NCI-H2081 (cell line): Measurements from ENCODE around the gene MICAL3.
"Not testable (repeated sequence)": the region's sequence is repeated elsewhere in the genome, so short reads cannot be mapped to it uniquely, and the experiment has no call there.

Experiments
- DNase-seq, 2 experiments: peaks; one replicate each; lab custom pipeline; 2025; lab: John Stamatoyannopoulos, UW

Gene MICAL3

DNA sequence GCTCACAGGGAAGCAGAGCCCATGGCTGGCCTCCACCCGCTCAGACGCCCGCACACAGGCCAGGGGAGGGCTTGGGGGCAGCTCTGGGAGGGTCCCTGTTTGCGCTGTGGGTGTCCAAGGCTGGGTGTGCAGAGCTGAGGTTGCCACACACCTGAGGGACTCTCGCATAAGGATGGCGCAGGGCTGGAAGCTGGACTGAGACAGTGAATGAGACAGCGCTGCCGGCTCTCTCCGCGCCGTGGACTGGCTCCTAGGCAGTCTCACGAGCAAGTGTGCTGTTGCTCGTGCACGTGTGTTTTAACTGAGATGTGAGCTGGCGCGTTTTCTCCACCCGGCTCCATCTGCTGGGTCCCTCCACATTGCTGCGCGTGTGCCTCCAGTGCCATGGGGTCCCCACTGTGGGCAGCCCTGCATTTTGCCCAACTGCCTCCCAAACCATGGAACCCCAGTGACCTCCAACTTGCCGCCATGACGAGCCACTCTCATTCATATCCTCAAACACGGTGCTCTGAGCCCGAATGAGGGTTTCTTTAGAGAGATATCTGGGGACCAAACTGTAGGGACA is 245.9 kb downstream of the MICAL3 start:
- no peak for DNase-seq

DNA sequence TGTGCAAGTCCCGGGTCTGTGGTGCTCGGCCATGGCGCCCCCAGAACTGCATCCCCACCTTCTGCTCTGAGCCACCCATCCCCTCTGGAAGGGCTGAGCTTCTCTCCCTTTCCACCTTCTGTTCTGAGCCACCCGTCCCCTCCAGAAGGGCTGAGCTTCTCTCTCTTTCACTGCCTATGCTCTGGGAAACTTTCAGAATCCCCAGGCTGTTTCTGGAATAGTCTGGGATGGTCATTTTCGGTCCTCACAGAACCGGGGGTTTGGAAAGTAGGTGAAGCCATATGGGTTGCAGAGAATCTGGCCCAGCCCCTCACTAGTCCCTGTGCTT is 246.7 kb downstream of the MICAL3 start:
- no peak for DNase-seq

DNA sequence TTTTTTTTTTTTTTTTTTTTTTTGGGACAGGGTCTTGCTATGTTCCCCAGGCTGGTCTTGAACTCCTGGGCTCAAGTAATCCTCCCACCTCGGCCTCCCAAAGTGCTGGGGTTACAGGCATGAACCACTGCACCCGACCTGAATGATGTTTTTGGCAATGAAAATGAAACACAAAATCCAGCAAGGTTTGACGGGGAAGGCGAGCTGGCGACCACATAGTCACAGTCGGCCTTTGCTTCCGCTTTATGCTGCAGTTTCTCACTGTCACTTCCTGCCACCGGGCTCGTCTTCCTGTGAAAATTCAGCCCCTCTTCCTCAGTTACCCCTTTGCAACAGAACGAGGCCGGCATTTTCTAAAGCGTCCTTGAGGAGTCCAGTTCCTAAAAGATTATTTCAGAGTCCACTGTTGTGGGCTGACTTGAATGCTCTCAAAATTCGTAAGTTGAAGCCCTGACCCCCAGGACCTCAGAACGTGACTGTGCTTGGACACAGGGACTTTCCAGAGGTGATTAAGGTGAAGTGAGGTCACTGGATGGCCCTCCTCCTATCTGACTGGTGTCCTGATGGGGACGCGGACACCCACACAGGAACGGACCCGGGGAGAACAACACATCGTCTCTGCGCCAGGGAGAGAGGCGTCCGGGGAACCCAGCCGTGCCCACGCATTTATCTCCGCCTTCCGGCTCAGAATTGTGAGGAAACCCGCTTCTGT is 247.2 kb downstream of the MICAL3 start:
- DNase-seq = no peak

DNA sequence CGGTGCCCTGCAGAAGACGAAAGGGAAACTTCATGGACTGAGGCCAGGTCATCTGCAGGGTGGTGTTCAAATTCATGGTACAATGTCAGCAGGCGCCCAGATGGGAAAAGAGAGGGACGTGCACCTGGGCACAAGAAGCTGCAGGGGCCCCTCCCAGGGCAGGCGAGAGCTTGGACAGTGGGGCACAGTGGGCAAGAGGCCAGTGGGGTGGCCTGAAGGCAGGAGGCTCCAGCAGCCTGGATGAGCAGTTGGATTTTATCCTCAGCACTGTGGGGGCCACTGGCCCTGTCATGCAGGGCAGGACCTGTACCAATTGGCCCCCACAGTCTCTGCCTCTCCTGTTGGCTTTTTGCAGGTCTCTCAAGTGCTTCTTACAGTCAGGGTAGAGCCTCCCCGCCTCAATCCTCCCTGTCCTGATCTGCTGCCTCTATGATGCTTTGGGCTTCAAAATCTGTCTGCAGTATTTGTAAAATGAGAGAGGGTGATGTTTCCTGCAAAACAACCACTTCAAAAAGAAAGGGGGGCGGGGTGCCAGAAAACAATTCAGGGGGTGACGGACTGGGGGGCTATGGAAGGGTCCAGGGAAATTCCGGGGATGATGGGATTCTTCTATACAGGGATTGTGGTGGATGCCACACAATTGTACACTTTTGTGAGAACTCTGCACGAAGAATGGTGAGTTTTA is 248.4 kb downstream of the MICAL3 start:
- DNase-seq = no peak

DNA sequence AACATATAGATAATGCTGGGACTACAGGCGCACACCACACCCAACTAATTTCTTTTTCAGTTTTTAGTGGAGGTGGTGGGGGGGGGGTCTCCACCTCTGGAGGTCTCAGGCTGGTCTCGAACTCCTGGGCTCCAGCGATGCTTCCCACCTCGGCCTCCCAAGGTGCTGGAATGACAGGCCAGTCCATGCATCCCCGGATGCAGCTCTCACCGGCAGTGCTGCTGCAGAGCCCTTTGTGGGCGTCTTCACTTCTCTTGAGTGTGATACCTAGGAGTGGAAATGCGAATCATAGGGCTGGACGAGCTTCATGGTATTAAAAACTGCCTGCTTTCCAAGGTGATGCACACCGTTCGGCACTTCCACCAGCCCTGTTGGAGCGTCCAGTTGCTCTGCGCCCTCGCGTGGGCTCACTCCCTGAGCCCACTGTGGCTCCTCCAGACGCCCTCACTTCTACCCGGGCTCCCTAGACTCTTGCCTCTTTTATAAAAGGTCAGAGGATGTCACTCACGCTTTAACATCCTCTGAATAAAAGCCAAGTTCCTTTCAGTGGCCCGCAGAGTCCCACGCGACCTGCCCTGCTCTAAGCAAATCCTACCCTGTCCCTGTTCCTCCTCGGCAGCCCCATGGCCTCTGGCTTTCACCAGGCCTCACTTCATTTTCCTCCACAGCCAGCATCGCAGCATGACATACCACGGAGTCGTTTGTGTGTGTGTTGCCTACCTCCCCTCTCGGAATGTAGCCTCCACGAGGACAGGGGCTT is 249.3 kb downstream of the MICAL3 start:
- no peak for DNase-seq

DNA sequence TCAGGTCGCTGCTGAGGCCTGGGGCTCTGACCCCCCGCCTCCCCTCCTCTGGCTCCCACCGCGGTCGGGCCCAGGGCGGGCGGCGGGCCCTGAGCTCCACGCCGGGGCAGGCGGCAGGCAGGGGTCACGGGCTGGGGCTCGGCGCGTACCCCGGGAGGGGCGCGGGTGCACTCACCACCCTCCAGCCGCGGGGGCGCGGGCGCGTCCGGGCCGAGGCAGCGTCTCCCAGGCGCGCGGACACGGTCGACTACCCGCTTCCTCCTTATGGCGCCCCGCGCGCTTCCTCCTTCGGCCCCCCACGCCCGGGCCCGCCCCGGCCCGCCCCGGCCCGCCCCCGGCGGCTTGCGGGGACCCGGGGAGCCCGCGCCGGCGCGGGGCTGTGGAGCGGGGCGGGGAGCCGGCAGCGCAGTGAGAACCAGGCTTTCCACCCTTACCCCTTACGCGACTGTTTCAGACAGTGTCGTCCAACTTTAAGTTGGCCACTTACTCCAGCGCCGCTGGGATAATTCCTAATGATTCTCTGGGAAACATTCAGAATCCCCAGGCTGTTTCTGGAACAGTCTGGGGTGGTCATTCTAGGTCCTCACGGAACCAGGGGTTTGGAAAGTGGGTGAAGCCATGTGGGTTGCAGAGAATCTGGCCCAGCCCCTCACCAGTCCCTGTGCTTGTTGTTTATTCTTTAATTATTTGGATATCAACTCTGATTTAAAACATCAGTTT is 250.0 kb downstream of the MICAL3 start, which contains the start of gene BID:
Gene BID (minus strand): TSS at position 264 of the 720 bp plus-strand sequence. CDS start 24,353 bp downstream, outside the sequence.
- DNase-seq = peak; percentile 26 to 39

DNA sequence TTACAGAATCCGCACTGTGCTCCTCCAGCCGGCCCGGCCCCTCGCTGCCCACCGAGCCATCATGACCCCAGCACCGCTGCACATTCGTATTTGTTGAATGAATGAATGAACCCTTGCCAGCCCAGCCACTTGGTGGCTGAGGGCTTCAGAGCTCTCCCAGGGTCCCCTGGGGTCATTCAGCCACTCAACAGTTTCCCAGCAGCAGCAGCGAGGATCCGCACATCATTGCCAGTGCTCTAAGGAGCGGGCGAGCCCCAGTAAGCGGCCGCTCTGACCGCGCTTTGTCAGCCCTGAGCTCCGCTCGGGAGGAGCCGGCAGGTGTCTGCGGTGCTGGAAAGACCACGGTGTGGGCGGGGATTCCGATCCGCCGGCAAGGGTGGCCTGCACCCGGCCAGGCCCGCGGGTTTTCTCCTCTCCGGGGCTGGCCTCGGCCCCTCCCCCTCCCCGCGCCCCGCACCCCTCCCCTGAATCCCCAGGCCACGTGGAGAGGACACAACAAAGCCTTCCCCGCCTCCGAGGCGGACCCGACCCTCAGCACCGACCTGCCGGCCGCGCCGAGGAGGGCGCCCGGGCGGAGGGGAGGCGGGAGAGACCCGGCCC is 250.7 kb downstream of the MICAL3 start:
- DNase-seq = peak; percentile 56 to 65

DNA sequence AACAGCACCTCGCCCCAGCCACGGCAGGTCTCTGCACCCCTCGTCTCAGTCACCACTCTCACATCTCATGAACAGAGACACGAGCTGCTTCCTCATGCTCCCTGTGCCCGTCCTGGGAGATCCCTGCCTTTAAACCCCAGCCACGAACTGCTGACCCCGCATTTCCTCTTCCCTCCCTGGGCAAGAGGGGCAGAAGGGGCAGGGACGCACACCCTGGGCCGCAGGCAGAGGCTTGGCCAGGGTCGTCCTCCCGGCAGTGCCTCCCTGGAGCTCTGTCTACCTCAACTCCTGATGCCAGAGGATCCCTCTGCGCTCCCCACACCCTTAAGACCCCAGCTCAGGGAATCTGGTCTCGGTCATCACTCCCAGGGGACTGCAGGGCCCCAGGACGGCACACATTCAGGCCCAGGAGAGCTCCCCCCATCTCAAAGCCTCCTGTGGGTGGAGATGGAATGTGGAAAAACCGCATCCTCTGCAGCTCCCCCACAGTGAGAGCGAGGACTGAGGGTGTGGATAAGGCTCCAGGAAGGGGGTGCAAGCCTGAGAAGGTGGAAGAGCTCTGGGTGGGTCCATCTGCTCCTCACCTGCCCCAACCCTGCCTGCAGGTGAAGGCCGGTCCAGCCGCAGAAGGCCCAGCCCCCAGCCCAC is 251.3 kb downstream of the MICAL3 start:
- no peak for DNase-seq

DNA sequence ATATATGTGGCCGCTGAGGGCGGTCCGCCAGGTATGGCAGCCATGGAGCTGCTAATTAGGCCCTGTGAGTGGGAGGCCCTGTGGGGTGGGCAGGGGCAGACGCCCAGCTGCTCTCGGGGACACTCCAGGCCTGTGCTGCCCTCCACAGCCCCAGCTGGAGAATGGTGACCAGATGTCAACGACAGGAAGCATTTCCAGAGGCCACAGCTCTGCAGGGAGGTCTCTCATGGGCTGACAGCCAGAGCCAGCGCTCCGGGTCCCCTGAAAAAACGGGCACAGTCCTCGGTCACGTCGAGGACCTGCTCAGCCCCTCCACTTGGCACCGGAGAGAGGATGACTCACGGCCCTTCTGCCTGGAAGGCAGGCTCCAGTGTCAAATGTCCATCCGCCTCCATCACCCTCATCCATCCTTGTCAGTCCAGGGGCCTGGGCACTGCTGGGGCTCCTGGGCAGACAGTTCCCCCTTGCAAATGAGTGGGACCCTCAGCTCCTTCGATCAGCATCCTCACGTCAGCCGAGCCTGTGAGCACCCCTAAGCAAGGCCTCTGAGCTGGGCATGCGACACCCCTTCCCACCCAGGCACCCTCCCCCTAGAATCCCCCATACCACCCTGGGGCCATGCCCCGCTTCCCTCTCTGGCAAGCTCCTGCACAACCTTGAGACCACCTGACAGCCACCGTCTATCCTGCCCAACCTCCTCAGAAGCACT is 252.0 kb downstream of the MICAL3 start:
- no peak for DNase-seq

DNA sequence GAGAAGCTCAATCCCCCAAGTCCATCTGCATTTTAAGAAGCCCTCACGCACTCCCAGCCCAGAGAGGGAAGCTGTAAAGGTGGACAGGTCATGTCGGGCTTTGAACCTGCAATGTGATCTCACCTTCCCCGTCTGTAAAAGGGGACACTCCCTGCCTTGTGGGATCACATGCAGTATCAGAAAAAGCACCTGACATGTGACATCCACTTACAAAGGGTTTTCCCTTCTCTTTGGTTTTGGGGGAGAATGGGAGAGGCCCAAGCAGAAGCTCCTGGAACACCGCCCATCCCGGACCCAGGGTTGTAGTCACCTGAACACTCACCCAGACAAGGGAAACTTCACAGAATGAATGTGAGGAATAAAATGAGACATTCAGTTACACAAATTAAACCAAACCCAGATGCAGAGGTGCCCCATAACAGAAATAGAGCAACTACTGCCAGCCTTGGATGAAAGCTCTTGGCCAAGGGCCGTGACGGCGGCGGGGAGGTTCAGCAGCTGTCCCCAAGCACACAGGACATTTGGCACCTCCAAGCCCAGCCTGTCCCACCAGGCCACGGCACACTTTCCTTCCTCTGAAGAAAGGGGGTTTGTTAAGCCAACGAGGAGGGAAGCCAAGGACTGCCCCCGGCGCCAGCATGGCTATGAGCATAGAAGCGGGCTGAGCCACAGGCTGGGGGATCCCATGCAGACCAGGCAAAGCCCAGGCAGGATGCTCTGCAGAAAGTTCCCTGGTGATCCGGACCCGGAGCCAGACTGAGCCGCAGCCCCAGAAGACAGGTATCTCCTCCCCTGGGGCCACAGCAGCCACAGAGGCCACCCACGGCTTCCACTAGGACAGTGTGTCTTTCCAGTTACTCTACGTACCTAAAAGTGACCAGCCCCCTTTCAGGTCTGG is 253.9 kb downstream of the MICAL3 start:
- DNase-seq = no peak

DNA sequence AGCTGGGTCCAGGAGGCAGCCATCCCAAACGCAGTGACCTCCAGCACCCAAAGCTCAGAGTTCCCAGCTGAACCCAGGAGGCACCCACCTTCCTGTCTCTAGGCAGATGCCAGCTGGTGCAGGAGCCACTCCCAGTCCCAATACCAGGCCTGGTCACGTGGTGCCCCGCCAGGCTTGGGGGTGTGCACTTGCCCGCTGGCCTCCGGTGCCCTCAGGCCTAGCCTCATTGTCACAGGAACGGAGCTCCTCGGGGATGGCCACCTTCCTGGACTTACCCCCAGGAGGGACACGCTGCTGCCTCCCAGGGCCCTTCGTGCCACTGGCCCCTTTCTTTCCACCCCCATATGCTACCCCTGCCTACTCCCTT is 254.7 kb downstream of the MICAL3 start:
- no peak for DNase-seq

DNA sequence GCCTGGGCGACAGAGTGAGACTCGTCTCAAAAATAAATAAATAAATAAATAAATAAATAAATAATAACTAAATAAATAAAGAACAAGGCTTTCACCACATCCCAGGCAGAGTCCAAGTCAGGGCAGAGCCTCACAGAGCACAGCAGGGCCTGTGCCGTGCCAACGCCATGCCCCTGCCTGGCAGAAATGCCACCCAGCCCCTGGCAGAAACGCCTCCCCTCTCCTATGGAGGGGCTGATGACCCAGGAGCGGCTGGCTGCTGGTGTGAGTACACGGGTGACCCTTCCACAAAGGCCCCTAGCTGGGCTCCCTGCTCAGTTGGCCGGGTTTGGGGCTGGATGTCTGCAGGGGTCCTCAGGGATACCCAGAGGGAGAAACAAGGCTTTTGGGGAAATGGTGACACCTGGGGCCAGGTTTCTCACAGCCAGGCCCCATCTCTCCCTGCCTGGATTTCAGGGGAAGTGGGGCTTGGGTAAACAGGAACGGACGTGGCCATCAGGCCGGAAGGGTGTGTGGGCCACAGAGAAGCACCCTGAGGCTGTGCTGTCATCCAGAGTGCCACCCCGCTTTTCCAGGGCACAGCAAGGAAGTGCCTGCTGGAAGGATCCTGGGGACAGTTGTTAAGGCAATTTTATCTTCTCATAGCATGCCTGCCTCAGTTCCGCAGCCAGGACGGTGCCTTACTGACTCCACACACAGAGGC is 255.2 kb downstream of the MICAL3 start:
- DNase-seq = no peak

DNA sequence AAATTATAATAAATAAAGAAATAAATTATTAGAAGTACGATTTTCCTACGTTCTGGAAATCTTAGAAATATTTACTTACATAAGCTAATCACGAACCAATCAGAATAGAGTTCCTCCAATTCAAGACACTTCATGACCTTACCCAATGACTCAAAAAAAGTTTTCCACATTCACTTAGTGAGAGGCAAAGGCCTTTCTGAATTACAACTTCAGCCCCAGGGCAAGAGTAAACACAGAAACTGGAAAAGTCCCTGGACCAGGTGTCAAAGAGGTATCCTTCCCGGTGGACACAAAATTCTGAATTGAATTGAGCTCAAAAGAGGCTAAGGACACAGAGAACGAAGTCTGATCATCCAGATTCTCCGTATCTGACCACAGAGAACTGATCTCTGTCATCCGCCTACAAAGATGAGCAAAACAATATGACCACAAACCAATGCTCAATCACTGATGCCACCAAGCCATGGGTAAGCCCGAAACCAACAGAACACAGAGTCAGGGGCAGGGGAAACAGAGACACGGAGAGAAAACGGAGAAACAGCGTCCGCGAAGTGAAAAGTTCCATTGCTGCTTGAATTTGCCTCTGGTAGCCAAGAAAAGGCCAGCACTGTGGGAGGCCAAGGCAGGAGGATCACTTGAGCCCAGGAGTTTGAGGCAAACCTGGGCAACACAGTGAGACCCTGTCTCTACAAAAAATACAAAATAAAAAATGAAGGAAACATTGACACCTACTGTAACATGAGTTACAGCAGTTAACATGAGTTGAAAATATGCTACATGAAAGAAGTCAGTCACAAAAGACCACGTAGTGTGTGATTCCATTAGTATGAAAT is 256.9 kb downstream of the MICAL3 start:
- no peak for DNase-seq

DNA sequence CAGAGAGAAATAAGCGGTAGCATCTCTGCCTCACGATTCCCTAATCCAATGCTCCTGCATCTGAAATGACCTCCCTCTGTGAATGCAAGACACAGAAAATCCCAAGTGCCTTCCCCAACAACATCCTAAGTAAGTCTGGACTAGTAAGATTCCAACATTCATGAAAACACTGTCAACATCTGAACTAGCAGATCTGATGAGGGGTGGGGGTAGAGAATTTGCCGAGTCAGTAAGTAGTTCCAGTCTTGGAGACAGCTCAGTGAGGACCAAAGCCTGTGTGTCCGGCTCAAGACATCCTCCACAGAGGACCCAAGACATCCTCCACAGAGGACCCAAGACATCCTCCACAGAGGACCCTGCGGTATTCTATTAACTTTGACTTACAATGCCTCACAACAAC is 259.5 kb downstream of the MICAL3 start:
- not testable (repeated sequence) for DNase-seq

DNA sequence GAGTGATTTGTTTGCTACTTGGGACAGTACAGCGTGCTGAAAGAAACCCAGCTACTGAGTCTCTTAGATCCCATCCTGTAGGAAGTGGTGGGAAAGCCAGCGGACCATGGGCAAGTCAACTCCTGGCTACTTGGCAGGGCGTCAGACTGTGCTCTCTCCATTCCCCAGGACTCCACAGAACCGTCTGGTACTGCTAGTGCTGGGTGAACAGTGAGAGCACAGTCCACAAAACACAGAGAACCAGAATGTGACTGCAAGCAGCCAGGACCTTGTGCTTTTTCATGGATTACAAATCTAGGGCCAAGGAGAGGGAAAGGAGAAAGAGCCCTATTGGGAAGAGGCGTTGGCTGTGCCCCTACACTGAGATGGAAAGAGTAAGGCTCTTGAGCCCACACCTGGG is 260.3 kb downstream of the MICAL3 start:
- no peak for DNase-seq

DNA sequence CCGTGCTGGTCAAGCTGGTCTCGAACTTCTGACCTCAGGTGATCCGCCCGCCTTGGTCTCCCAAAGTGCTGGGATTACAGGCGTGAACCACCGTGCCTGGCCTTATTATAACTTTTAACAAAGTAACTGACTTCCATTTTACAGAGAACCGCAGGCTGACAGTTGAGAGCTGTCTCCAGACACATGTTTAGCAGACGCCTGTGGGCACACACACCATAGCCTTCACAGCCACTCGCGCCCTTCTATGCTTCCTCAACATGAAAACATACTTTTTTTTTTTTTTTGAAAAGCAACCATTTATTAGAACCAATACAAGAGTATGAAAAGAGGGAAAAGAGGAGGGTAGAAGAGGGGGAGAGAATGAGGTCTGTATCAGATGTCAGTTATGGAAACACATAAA is 260.9 kb downstream of the MICAL3 start:
- DNase-seq = not testable (repeated sequence)

DNA sequence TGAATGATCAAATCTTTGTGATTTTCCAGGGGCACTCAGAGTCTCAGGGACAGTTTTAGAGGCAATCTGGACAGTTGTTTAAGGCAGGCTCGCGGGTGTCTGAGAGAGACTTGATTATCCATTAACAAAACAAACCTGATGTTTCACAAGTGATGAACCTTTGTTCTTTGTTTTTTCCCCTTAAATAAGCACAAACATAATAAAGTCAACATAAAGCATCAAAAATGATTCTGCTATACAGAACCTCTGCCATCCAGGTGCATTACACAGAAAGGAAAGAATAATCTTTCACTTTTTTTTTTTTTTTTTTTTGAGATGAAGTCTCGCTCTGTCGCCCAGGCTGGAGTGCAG is 263.2 kb downstream of the MICAL3 start:
- no peak for DNase-seq
